NCI-H748 treated with DMSO at 0.1 percent for 48 hours (cell line): Measurements from ENCODE around the gene KIAA1671.

ENCODE experiments used
- DNase-seq: peaks from one replicate; lab custom pipeline; 2025; lab: John Stamatoyannopoulos, UW

Gene KIAA1671

DNA sequence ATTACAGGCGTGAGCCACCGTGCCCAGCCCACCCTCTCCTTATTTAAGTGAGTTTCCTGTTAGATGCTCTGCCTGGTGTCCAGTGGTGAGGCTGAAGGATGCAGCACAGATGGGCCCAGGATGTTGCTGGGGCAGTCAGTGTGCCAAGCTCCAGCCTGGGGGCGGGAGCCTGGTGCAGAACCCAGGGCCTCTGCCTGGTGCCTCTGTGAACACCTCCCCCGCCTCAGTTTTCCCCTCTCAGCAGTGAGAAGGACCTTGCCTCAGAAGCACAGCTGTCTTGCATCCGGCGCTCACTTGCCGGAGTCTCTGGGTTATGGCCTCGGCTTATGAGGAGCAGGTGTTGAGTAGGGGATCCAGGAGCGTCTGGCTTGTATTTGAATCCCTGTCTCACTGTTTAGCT is 116.2 kb downstream of the KIAA1671 start:
- no peak for DNase-seq

DNA sequence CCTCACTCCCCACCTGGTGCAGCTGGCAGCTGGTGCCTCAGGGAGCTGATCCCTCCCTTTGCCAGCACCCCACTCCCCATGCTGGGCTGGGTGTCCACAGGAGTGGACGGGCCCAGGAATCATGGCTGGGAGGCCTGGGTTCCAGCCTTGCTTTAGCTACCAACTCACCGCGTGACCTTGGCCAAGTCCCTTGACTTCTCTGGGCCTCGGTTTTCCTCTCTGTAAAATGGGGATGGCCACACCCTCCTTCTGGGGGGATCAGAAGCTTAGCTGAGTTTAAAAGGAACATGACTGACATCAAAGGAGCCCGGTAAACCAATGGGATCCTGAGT is 116.9 kb downstream of the KIAA1671 start:
- DNase-seq: no peak

DNA sequence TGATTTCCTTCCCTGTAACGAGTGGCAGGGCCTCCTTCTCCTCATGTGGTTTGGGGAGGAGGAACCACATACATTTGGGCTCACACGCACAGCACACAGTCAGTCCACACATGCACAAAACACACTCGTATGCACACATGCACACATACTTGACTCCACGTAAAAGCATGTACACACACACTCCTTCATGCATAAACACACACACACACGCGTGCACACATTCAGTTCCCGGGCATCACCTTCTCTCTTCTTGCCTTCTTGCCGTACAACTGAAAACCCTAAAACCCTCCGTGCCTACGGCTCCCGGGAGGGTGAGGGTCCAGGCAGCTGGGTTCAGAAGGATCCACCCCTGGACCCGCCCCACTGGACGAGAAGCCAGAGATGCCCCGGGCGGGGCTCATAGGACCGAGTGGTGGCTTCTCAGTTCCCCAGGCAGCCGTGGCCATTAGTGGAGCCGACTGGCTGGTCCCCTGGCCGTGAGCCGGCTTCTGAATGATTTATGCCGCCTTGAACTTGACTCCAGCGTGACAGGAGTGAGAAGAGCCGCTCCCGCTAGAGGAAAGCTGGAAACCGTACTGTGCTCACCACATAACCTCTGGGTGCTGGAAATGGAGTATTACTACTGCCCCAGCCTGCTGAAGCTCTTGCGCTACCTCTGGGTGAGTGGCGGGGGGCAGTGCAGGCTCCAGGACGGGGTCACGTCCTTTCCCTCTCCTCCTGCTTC is 117.4 kb downstream of the KIAA1671 start:
- DNase-seq: no peak

DNA sequence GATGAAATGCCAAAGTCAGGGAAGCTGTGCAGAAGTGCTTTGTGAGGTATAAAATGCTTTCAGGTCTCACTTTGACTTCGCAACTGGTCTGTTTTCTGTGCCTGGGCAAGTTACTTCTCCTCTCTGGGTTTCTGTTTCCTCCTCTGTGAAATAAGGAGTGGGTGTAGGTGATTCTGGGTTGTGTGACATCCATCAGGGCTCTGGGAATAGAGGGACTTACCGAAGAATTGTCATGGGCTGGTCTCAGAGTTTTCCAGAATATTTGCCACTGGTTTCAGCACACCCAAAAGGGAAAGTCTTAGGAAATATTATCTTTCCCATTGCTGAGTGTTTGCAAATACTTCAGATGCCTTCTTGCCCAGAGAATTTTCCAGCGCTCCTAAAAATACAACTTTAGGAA is 118.4 kb downstream of the KIAA1671 start:
- no peak for DNase-seq

DNA sequence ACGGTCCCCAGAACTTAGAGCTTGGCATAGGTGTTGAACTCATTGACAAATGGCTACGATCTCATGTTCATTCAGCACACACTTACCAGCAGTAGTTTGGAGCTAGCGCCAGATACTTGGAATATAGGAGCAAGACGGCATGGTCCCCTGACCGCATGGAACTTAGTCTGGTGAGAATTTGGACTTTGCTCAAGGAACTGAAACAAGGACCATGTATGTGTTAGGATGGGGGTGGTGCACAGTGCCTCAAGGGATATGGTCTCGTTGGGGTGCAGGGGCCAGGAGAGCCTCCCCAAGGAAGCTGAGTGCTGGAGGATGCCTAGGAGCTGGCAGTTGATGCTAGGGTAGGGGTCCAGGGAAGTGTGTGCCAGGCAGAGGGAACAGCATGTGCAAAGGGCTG is 119.2 kb downstream of the KIAA1671 start:
- DNase-seq: no peak

DNA sequence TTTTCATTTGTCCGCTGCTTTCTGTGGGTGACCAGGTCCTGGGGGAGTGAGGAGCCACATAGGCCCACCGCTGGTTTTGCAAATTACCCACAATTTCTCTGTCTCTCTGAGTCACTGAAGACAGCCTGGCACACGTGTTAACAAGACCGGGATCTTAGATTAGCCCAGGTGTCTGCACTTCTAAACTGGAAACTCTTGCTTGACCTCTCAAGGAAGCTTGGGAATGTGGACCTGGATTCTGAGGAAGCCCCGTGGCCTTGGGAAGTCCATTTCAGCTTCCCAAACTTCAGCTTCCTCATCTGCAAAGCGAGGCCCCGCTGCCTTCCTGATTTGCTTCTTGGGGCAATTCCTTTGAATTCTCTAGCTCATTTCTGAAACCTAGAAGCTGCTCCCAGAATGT is 119.9 kb downstream of the KIAA1671 start:
- no peak for DNase-seq

DNA sequence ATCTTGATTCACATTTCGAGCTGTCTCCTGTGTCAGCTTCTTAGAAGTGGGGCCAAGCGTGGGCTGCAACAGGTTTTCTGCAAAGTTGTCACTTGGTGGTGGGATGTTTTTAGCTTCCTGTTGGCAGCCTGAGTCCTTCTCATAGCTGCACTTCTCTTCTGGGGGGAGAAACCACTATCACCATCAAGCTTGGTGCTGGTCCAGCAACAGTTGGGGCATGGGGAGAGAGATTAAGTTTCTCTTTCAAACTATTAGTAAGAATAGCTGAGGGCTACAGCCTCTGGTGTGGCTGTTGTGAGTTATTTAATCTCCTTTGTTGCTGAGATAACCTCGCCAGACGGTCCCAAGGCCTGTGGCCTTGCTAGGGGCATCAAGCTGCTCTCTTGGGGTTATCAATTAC is 123.8 kb downstream of the KIAA1671 start:
- no peak for DNase-seq

DNA sequence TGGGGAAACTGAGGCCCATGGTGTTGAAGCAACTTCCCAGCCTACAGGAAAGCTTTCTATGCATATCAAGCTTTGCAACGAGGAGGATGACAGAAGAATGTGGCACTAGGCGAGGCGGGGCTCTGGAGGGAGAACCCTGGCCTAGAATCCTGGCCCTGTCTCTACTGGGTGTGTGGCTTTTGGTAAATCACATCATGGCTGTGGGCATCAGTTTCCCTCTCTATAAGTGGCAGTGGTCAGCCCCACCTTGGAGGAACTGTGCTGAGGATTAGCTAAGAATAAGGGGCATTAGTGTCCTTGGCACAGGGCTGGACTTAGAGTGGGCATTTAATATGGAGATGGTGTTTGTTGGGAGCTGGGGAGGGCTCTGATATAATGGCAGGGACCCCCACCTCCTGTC is 124.5 kb downstream of the KIAA1671 start:
- DNase-seq: no peak

DNA sequence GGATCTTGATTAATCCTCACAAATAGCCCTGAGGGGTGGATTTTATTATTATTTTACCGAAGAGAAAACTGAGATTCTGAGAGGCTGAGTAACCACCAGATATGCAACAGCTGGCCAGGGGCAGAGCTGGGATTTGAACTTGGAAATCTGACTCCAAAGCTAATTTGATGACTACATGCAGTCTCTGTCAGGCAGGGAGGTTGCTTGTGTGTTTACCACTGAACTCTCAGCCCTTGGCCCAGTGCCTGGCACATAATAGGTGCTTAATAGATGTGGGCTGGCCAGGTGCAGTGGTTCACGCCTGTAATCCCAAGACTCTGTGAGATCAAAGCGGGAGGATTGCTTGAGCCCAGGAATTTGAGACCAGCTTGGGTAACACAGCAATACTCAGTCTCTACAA is 125.4 kb downstream of the KIAA1671 start:
- DNase-seq: no peak

DNA sequence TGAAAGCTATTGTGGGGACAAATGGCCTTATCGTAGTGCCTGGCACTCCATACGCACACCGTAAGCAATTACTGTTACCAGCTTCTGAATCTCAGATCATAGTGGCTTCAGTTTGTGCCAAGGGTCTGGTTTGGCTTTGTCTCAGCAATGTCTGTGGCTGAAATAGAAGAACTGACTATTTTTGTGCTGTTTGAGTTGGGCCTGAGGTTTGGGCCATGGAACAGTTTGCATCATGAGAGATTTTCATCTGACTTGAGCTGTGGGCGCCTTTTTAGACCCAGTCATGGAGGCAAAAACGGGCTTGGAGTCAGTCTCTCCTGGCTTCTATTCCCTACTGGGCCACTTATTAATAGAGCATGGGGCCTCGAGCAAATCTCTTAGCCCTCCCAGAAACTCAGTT is 126.1 kb downstream of the KIAA1671 start:
- DNase-seq: no peak

DNA sequence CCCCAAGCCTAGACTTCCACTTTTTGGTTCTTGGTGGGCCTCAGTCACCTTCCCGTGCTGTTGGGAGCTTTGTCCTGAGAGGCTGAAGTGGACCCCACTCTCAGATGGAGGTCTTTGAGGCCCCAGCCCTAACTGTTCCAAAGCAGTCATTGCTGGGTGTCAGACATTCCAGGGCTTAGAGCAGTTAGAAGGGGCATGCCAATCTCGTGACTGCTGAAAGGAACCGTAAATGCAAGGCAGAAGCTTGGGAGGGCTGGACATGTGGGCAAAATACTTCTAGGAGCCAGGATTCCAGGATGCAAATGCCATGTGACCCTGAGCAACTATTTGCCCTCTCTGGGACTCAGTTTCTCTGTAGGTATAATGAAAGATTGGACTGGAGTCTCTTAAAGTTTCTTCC is 128.3 kb downstream of the KIAA1671 start:
- DNase-seq: no peak

DNA sequence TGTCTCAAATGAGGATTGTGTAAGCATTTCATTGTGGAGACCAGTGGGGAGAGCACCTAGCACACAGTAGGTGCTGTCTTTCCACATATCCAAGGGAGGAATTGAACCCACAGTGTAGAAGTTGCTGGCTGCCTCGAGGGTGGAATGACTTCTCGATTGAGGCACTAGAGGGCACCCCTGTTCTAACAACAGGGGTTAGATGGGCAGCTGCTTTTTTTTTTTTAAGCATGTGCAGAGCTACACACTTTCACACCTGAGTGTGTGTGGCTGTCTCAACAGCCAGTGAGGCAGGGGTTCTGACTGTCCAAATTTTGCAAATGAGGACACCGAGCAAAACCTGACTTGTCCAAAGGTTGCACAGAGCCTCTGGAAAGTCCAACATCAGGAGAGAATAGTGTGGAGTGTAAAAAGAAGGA is 128.9 kb downstream of the KIAA1671 start:
- DNase-seq: no peak

DNA sequence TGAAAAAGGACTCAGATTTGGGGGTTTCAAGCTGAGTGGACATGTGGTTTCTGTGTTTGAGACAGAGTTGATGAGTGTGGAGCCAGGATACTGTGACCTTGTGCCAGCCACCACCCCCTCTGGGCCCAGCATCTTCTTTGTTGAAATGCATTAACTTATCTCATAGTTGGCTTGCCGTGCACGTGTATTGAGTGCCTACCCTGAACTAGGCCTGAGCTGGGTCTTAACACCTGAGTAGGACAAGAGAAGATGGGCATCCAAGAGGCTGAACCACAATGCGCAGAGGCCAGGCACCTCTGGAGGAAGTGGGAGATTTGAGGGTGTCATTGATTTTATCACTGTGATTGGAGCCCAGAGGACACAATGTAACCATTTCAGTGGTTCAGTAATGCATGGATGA is 129.6 kb downstream of the KIAA1671 start:
- no peak for DNase-seq

DNA sequence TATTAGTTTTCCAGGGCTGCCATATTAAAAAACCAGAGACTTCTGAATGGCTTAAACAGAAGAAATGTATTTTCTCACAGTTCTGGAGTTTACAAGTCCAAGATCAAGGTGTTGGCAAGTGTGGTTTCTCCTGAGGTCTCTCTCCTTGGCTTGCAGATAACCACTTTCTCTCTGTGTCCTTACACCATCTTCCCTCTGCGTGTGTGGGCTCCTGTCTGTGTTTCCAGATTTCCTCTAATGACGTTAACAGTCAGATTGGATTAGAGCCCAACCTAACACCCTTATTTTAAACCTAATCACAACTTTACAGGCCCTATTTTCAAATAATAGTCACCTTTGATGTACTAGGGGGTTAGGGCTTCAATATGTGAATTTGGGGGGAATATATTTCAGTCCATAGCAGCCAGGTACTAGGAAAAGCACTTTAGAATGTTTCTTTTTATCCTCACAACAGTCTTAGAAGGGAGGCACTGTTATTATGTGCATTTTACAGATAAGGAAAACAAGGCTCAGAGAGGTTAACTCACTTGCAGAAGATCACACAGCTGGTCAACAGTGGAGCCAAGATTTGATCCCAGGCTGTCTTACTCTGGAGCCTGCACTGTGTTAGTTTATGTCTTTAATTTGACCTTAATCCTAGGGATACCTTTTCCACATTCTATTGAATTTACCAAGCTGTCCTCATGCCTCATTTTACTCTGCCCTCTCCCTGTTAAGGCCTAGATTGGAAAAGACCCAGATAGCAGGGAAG is 130.7 kb downstream of the KIAA1671 start:
- no peak for DNase-seq

DNA sequence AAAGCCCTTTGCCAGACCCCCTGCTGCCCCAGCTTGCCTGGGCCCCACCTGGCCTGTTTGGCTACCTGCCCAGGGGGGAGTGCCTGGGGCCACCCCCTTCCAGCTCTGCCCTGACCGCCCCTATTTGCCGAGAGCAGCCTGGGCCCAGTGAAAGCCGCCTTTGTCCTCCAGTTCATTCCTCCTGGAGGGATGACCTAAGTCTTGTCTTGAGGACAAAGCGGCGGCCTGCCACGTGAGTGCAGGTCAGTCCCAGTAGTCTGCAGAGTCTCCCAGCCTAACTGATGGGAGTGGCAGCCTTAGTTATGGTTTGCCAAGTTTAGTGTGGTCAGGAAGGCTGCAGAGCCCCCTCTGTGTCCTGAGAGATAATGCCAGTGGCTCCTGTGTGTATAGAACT is 131.3 kb downstream of the KIAA1671 start:
- no peak for DNase-seq

DNA sequence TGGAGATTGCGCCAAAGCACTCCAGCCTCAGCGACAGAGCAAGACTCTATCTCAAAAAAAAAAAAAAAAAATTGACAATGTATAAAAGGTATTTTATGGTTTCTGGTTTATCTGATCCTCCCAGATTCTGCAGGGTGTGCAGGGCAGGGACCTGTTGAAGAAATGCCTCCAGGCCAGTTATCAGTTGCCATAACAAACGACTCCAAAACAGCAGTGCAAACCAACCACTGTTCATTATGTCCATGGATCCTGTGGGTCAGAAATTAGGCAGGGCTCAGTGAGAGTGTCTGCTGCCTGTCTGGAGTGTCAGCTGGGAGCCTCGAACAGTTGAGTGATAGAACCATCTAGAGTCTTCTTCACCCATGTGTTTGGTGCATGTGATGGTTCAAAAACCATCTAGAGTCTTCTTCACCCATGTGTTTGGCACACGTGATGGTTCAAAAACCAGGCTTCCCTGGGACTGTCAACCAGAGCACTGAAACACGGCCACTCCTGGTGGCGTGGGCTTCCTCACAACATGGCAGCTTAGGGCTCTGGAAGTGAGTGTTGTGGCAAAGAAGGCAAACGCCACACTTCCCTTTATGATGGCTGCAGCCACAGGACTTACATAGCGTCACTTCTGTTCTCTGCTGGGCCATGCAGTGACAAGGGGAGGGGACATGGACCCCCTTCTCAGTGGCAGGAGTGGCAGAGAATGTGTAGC is 132.0 kb downstream of the KIAA1671 start:
- no peak for DNase-seq

DNA sequence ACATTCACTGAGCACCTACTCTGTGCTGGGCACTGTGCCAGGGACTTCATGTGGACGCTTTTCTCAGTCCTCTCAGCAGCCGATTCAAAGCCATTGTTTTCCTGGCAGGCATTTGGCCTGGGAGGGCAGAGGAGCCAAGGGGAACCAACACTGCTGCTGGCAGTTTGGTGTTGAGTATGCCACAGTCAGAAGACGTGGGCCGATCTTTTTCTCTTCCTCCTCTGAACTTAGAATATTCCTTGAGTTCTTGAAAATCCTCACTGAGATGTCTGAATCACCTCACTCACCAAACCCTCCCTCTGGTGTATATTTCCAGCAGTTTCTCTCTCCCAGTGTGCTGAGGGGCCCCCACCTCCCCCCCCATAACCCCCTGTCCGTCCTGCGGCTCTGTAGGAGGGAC is 132.6 kb downstream of the KIAA1671 start:
- DNase-seq: no peak

DNA sequence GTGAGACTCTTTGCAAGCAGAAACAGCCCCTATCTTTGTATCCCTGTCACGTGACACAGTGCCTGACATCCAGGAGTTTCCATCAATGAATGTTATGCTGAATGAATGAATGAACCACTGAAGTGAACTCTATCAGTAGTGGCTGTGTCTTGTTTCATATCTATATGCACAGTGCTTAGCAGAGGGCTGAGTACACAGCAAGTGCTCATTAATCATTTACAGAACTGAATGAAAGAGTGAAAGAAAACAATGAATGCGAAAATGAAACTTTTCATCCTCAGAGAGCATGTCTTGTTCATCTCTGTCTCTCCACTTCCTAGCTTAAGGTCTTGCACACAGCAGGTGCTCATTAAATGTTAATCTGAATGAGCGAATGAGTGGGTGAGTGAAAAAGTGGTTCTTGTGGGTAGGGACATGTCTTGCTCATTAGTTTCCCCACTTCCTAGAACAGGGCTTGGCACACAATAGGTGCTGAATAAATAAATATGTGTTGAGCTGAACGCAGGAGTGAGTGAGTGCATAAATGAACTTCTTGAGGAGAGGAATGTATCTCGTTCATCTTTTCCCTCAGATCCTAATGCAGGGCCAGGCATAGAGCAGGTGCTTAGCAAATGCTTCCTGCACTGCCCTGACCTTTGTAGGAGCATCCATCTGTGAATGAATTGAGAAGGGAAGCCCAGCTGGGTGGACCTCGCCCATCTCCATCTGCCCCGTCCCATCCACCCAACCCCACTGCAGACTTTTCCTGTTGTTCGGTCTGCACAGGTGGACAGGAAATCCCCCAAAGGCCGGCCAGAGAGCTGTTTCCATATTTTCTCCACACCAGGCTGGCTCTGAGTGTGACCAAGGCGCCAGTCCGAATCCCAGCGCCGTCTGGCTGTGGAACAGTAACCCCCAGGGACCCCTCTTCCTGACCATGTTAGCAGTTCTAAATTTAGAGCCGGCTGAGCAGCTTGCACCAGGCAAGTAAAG is 133.7 kb downstream of the KIAA1671 start:
- DNase-seq: no peak

DNA sequence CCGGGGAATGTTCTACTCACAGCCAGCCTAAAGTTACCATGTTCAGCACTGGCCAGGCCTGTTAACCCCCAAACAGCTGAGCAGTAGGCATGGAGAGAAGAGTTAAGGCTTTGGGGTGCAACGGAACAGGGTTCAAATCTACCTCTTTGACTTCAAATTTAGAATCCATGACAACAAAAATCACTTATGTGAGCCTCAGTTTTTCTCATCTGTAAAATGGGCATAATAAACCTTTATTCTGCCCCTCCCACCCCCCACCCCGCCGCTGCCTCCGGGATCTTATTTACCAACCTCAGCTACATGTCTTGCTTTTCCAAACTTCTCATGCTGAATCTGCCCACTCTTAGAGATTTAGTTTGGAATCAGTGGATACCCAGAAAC is 134.4 kb downstream of the KIAA1671 start:
- no peak for DNase-seq

DNA sequence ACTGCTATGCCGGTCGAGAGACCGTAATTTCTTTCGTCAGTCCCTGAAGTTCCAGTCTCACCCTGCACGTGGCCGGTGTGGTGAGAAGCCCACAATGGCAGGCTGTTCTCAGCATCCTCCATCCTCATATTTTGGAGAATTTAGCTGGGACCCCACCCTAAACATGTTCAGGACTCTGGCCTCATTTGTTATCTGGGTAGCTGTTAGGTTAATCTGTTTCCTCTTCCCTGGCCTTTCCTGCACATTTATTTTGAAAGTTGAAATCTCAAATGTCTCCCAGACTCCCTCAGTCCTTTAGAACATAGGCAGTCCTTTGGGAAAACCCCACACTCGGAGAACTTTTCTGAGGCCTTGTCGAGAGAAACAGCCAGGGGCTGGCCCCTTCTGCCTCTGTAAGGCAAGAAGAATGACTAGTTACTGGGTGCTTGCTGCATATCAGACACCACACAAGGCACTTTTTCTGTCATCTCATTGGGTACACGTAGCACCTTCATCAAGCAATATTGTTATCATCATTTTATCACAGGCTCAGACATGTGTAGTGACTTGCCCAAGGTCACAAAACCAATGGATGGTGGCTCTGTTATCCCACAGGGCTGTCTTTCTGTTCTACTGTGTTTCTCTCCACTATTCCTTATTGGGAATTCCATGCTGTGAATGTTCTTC is 137.8 kb downstream of the KIAA1671 start:
- no peak for DNase-seq

DNA sequence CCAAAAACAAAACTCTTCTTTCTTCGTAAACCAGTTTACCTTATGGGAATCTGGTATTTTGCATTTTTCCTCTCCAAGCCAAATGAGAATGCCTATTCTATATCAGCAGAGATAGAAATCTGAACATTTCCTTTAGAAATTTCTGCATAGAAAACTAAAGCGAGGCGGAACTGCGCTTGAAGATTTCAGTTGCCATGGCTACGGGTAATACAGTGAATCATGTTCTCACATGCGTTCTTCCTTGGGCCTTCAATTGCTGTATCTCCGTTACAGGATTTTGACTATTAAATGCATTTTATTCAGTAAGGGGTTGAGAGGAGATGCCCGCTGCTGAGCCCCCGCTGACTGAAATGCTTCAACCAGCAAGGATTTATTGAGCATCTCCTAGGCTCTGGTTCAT is 138.9 kb downstream of the KIAA1671 start:
- DNase-seq: no peak

DNA sequence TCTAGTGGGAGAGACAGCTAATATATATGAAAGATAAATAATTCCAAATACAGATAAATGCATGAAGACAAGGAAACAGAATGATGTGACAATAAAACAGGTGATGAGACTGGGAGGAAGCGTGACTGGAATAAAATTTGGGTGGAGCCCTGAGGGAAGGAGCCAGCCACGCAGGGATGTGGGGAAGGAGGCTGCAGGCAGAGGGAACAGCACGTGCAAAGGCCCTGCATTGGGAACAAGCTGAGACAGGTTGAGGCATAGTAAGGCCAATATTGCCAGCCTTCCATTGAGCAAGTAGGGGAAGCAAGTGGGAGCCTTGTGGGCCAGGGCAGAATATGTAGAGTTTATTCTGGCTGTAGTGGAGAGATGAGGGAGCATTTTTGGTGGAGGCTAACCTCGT is 139.6 kb downstream of the KIAA1671 start:
- DNase-seq: no peak
